ENCODE results near the gene CENPT.

GRCh38 chr16:67843343-67843765, 4.1 kb downstream of the CENPT start:
- TF ChIP-seq CTCF (IDR thresholded peaks at IDR 0.05) (no peak), POLR2A (IDR thresholded peaks at IDR 0.05) (no peak), EP300 (IDR thresholded peaks at IDR 0.05) (no peak)

All from ovary (tissue), 3 donors.